HG03066 (cell line): Measurements from ENCODE around the gene KSR1.
A peak's percentile ranks its signal among the peaks of the same experiment; 100 is the strongest.

ENCODE experiments used
- ATAC-seq: cut with Tn5 transposase; IDR thresholded peaks from one replicate; pipeline ENCODE4 v1.9.1; 2021; ENCODE audit warnings: low read depth; ENCODE audit not compliant: unreplicated experiment

The KSR1 gene

GRCh38 chr17:27578718-27579085 is 122.5 kb downstream of the KSR1 start:
- ATAC-seq = peak; percentile 81

GRCh38 chr17:27579304-27579703 is 123.1 kb downstream of the KSR1 start:
- ATAC-seq = no peak

DNA sequence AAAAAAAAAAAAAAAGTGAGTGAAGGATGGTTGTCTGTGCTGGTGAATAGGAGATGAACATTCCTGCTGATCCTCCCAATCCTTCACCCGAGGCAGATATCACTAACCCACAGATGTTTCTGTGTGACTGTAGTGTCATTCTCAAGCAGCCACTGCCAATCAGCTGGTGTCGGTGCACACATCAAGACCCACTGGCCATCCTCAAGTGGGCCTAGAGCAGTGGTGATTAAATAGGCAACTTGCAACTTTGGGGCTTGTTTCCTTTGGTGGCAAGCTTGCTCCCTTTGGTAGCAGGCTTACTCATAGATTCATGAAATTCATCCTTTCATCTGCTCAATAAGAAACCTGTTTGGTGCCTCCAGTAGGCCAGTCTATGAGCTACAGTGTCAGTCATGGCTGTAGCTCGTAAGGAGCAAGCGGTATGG is 123.7 kb downstream of the KSR1 start:
- ATAC-seq = no peak

- ATAC-seq = no peak
Observed at GRCh38 chr17:27581016-27581415, 124.8 kb downstream of the KSR1 start.

DNA sequence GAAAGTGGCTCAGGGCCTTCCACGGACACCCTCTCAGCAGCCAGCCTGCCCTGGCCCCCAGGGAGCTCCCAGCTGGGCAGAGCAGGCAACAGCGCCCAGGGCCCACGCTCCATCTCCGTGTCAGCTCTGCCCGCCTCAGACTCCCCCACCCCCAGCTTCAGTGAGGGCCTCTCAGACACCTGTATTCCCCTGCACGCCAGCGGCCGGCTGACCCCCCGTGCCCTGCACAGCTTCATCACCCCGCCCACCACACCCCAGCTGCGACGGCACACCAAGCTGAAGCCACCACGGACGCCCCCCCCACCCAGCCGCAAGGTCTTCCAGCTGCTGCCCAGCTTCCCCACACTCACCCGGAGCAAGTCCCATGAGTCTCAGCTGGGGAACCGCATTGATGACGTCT is 126.4 kb downstream of the KSR1 start:
- no peak for ATAC-seq

DNA sequence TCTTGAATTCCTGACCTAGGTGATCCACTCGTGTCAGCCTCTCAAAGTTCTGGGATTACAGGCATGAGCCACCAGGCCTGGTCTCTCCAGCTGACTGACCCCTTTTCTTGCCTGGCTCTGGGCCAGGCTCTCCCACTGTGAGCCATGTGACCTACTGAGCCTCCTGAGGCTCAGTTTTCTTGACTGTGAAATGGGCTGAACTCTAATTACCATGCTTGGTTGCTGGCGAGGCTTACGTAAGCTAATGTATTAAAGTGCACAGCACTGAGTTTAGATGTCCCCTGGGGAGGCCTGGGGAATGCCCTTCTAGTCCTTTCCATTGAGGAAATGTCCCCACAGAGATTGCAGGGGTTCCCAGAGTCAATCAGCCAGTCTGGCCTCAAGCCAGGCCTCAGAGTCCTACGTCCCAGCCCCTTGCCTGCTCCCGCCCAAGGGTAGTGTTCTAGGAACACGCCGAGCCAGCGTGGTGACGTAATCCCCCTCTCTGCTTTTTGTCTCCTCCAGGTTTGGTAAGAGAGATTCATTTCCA is 129.0 kb downstream of the KSR1 start:
- ATAC-seq = no peak

- no peak for ATAC-seq
Observed at GRCh38 chr17:27585792-27586191, 129.5 kb downstream of the KSR1 start.

DNA sequence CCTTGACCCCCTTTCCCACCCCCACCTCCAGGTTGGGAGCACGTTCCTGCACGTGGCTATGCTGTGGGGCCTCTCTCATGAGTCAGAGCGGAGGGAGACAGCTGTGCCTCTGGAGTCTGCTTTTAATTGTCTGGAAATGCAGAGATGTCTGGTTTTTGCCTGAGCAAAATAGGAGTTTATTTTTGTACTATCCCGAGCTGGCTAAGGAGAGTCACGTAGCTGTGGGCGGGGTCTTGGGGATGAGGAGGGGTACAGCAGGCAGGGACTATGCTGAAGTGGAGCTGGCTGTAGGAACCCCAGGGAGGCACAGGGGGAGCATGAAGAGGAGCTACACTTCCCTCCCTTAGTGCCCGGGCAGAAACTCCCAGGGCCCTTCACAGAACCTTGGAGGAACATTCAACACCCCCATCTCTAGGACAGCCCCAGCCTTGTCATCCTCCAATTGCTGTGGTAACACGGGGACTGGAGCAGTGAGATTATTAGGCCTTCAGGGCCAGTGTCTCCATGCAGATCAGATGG is 130.0 kb downstream of the KSR1 start:
- no peak for ATAC-seq

DNA sequence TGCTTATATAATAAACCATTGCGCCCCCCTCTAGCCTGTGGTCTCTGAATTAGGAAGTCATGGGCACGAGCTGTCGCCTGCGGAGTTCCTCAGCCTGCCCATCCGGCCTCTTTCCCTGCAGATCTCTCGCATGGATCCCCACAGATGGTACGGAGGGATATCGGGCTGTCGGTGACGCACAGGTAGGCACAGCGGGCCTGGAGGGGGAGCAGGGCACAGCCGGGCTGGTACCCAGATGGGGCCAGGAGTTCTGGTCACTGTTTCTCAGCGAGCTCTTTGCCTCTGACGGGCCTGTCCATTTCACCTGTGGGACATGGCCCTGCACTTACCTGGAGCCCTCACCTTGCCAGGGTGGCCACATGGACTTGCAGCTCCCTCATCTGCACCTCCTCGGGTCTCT is 132.1 kb downstream of the KSR1 start:
- no peak for ATAC-seq

DNA sequence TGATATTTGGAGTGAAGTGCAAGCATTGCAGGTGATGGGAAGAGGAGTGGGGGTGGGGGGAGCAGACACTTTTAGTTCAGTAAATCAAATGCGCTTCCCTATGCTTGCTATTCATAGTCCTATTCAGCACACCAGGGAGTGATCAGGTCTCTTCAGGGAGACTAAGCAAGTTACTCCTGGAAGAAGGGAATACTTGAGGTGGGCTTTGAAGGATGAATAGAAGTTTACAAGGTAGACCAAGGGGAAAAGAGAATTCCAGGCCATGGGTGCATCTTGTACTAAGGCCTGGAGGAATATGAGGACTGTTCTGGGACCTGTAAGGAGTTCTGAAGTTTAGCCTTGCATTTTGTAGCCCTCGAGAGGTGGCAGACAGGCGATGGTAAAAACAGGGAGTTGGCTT is 134.6 kb downstream of the KSR1 start:
- ATAC-seq = no peak

- no peak for ATAC-seq
Observed at GRCh38 chr17:27591986-27592385, 135.7 kb downstream of the KSR1 start.

- no peak for ATAC-seq
Observed at GRCh38 chr17:27593232-27593856, 137.1 kb downstream of the KSR1 start.

GRCh38 chr17:27593857-27594255 is 137.6 kb downstream of the KSR1 start:
- no peak for ATAC-seq

DNA sequence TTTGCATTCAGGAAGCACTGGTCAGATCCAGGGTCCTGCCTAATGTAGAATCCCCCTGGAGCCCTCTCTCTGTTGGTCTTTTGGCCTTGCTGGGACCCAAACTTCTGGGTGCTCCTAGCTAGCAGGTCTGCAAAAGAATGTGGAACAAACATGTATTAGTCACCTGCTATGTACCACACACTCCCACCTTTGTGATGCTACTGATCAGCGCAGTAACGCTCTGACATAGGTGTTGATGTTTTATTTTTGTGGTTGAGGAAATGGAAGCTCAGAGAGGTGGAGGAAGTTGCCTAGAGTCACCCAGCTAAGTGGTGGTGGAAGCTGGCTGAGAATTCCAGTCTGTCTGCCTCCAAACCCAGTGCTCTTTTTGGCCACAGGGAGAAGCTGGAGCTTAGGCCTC is 139.0 kb downstream of the KSR1 start:
- ATAC-seq = no peak

- no peak for ATAC-seq
Observed at GRCh38 chr17:27596096-27596495, 139.8 kb downstream of the KSR1 start.

DNA sequence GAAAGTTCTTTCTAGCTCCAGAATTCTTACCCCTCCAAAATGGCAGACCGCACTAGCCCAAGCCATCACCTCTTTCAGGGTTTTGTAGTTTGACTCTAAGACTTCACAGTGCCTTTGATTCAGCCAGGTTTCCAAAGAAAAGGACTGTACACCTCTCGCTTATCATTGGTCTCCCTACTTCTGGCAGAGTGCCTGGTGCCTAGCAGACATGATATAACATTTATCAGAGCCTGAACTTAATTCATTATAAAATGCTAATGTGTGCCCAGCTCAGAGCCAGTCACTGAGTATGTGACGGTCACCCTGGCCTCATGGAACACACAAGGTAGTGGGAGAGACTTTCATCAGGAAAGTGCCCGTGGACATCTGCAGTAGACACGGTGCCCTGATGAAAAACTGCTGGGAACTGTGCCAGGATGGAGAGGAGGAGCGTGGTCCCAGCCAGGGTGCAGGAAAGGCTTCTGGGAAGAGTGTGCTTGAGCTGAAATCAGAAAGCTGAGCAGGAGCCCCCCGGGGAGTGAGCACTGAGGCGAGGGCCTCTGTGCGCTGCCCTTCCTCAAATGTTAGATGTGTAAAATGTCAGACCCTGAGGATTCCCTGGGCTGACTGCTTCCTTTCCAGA is 140.4 kb downstream of the KSR1 start:
- no peak for ATAC-seq

DNA sequence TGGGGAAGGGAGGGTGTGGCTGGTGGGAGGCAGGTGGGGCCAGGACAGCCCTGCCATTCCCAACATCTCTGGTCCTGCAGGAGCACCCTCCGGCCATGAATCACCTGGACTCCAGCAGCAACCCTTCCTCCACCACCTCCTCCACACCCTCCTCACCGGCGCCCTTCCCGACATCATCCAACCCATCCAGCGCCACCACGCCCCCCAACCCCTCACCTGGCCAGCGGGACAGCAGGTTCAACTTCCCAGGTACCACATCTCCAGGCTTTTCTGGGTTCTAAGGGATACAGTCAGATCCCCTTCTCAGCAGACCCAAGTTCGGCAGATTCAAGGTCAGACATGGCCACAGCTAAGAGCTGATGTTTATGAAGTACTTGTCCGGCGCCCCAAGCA is 140.9 kb downstream of the KSR1 start:
- no peak for ATAC-seq

- ATAC-seq = no peak
Observed at GRCh38 chr17:27597783-27598320, 141.6 kb downstream of the KSR1 start.

DNA sequence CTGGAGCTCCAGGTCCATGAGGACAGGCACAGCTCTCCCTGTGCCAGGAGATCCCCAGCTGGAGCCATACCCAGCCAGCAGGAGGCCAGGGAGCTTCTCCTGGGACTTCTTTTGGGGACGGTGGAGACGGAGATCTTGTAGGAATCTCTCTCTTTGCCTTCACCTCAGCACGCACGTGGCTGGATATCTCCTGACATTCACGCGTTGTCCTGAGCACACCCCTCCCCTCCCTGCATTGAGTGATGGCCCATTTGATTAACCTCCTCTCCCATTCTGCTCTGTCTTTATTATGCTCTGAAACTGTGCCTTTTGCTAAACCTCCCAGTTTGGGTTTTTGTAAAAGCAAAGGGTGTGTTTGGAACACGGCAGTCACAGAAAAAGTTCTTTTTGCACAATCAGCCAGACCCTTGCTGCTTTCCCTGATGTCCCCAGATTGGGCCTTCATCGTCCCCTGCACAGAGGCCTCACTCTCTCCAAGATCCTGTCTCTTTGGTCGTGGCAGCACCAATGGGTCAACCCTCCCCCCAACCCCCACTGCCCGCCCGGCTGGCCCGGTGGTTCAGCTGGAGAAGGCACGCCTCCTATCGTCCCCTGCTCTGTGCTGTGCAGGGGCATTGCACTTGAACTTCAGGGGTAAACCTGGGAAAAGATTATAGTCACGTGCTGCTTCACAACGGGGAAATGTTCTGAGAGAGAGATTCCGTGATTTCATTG is 142.2 kb downstream of the KSR1 start:
- ATAC-seq = no peak

- ATAC-seq = no peak
Observed at GRCh38 chr17:27600471-27600870, 144.2 kb downstream of the KSR1 start.
